ENCODE results near the gene UGT1A9. TPM values are rescaled to one million over a fixed set of nuclear protein-coding genes. Genes with fewer than 3 reads are reported as not detected.

The UGT1A9 gene
- total and polyA plus RNA-seq, 2 of the 13 experiments (the other 11 are each of a cell fraction or from before 2014, with no cell fraction given), result 0.07 TPM; not detected in 1

- H3K79me2 ChIP-seq (ENCODE audit: insufficient read depth, low read length), result no peaks in the 10 kb centered on the region
- H3K36me3 ChIP-seq (replicated peaks in 1 of 2; ENCODE audit: control insufficient read depth in 1 of 2, insufficient read depth in 2 of 2, low read length in 2 of 2), result no peaks in the 10 kb centered on the region
- no peak overlapping the region for H3K4me2 ChIP-seq (ENCODE audit: low read depth, low read length)
- intact Hi-C loops (cut with micrococcal nuclease; ENCODE audit: unreplicated experiment), result no loop called here
- H3K4me3 ChIP-seq (replicated peaks in 1 of 3; ENCODE audit: insufficient read depth in 1 of 3, low read depth in 2 of 3, low read length in 3 of 3), result no peak overlapping the region
- no TSS peak for BruUV-seq (replicated peaks)
- no peaks in the 10 kb centered on the region for H3K9me3 ChIP-seq (ENCODE audit: low read length)
- DNase-seq (ENCODE audit: low spot score), result no peak
- CTCF ChIA-PET (ENCODE audit: low intra/inter-chr PET ratio, low total read pairs), result no interaction called here
- no peak overlapping the region for H3K9ac ChIP-seq (ENCODE audit: insufficient read depth, low read depth, low read length)
- no peak for ATAC-seq
- no peak overlapping the region for H3K27ac ChIP-seq (ENCODE audit: extremely low read length, insufficient read depth, low read length)
- H2AFZ ChIP-seq (ENCODE audit: low read length), result no peak overlapping the region
- in situ Hi-C loops (cut with HindIII; ENCODE audit: extremely low pct_ligation_motif_present, low pct_unique_long_range_greater_than_20kb), result no loop called here
- POLR2A ChIA-PET, result no interaction called here
- no peaks in the 10 kb centered on the region for H3K4me1 ChIP-seq (ENCODE audit: insufficient read depth, low read length)
- TF ChIP-seq ATF6 (CRISPR knock-in tag; conservative IDR thresholded peaks at IDR 0.05) (no peak), MYC (CRISPR knock-in tag; IDR thresholded peaks at IDR 0.05; ENCODE audit: borderline replicate concordance) (no peak), MXI1 (IDR thresholded peaks at IDR 0.05; ENCODE audit: borderline replicate concordance, low read depth, low read length) (no peak), ZFP1 (CRISPR knock-in tag; IDR thresholded peaks at IDR 0.05) (no peak), JUNB (CRISPR knock-in tag; IDR thresholded peaks at IDR 0.05; ENCODE audit: borderline replicate concordance) (no peak), RELA (CRISPR knock-in tag; IDR thresholded peaks at IDR 0.05) (no peak), CHCHD3 (CRISPR knock-in tag; IDR thresholded peaks at IDR 0.05) (no peak), HDAC1 (CRISPR knock-in tag; IDR thresholded peaks at IDR 0.05) (no peak), JUND (CRISPR knock-in tag; IDR thresholded peaks at IDR 0.05) (no peak), U2AF2 (IDR thresholded peaks at IDR 0.05; ENCODE audit: low read depth, low read length) (no peak), HNF4G (IDR thresholded peaks at IDR 0.05; ENCODE audit: borderline replicate concordance, low read depth, low read length) (no peak), HNF4G (CRISPR knock-in tag; IDR thresholded peaks at IDR 0.05; ENCODE audit: borderline replicate concordance, low read depth) (no peak), IRX3 (CRISPR knock-in tag; IDR thresholded peaks at IDR 0.05; ENCODE audit: borderline replicate concordance, low read depth) (no peak), ZNF850 (CRISPR knock-in tag; conservative IDR thresholded peaks at IDR 0.05) (no peak), TBX3 (IDR thresholded peaks at IDR 0.05; ENCODE audit: borderline replicate concordance) (no peak)
- TF ChIP-seq, protein P1, sequence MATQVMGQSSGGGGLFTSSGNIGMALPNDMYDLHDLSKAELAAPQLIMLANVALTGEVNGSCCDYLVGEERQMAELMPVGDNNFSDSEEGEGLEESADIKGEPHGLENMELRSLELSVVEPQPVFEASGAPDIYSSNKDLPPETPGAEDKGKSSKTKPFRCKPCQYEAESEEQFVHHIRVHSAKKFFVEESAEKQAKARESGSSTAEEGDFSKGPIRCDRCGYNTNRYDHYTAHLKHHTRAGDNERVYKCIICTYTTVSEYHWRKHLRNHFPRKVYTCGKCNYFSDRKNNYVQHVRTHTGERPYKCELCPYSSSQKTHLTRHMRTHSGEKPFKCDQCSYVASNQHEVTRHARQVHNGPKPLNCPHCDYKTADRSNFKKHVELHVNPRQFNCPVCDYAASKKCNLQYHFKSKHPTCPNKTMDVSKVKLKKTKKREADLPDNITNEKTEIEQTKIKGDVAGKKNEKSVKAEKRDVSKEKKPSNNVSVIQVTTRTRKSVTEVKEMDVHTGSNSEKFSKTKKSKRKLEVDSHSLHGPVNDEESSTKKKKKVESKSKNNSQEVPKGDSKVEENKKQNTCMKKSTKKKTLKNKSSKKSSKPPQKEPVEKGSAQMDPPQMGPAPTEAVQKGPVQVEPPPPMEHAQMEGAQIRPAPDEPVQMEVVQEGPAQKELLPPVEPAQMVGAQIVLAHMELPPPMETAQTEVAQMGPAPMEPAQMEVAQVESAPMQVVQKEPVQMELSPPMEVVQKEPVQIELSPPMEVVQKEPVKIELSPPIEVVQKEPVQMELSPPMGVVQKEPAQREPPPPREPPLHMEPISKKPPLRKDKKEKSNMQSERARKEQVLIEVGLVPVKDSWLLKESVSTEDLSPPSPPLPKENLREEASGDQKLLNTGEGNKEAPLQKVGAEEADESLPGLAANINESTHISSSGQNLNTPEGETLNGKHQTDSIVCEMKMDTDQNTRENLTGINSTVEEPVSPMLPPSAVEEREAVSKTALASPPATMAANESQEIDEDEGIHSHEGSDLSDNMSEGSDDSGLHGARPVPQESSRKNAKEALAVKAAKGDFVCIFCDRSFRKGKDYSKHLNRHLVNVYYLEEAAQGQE (IDR thresholded peaks at IDR 0.05; ENCODE audit: borderline replicate concordance in 1 of 2, low read depth in 1 of 2, low read length in 2 of 2), result no peak
- no peaks in the 10 kb centered on the region for H3K27me3 ChIP-seq (ENCODE audit: control insufficient read depth in 1 of 2, insufficient read depth in 2 of 2, low read length in 2 of 2)
- no peak for FAIRE-seq
- 44% methylated on average over 4 of the region's 4 CpGs for WGBS (ENCODE audit: low lambda C conversion rate)
- H4K20me1 ChIP-seq (ENCODE audit: insufficient read depth, low read length), result no peaks in the 10 kb centered on the region
Observed at GRCh38 chr2:233668605-233669260, 3.0 kb upstream of the UGT1A9 start.
